GM23338 (cell line): ENCODE data around the gene ARRDC5. TPM values are rescaled to one million over a fixed set of nuclear protein-coding genes. Genes with fewer than 3 reads are reported as not detected.

Experiments used
- ATAC-seq: fragments of 200-7000 bp; cut with Tn5 transposase; 3 replicates; pipeline ENCODE4 v1.9.1; 2020
- DNase-seq: peaks from one replicate; pipeline ENCODE4 v3.0.0-alpha.2; 2015; ENCODE audit warnings: low spot score
- H2AFZ ChIP-seq: fragments of 200-600 bp; sonication (generic); 2 replicates; pipeline ENCODE4 v1.8.0; 2016; ENCODE audit warnings: antibody characterized with exemption, mild to moderate bottlenecking, moderate library complexity
- H3F3A ChIP-seq: fragments of 200-600 bp; sonication (generic); replicated peaks from 2 replicates; pipeline ENCODE4 v1.8.0; 2017; ENCODE audit warnings: antibody characterized with exemption, mixed run types, low read depth
- H3K27ac ChIP-seq: fragments of 200-600 bp; sonication (generic); 2 replicates; pipeline ENCODE4 v1.6.1; 2016; ENCODE audit warnings: low read depth
- H3K27me3 ChIP-seq: fragments of 200-600 bp; sonication (generic); 2 replicates; pipeline ENCODE4 v1.8.0; 2016; ENCODE audit warnings: mild to moderate bottlenecking, mixed run types, moderate library complexity; ENCODE audit not compliant: insufficient read depth
- H3K36me3 ChIP-seq: fragments of 200-600 bp; sonication (generic); 2 replicates; pipeline ENCODE4 v1.8.0; 2016; ENCODE audit warnings: mild to moderate bottlenecking; ENCODE audit not compliant: insufficient read depth
- H3K4me1 ChIP-seq: fragments of 200-600 bp; sonication (generic); 2 replicates; pipeline ENCODE4 v1.8.0; 2016; ENCODE audit warnings: mild to moderate bottlenecking, moderate library complexity; ENCODE audit not compliant: insufficient read depth
- H3K4me2 ChIP-seq: fragments of 200-600 bp; sonication (generic); 2 replicates; pipeline ENCODE4 v1.7.1; 2017; ENCODE audit warnings: mixed run types
- H3K4me3 ChIP-seq: fragments of 200-600 bp; sonication (generic); 2 replicates; pipeline ENCODE4 v1.6.1; 2016; ENCODE audit warnings: mixed run types
- H3K79me2 ChIP-seq: fragments of 200-600 bp; sonication (generic); replicated peaks from 2 replicates; pipeline ENCODE4 v1.8.0; 2017; ENCODE audit warnings: mild to moderate bottlenecking; ENCODE audit not compliant: insufficient read depth
- H3K9me2 ChIP-seq: fragments of 200-600 bp; sonication (generic); 2 replicates; pipeline ENCODE4 v1.8.0; 2017; ENCODE audit not compliant: insufficient read depth
- H4K20me1 ChIP-seq: fragments of 200-600 bp; sonication (generic); replicated peaks from 2 replicates; pipeline ENCODE4 v1.8.0; 2017; ENCODE audit warnings: mild to moderate bottlenecking; ENCODE audit not compliant: insufficient read depth
- H3K27ac Mint-ChIP-seq: 2 replicates; pipeline ENCODE4 v1.8.0; 2020; ENCODE audit warnings: inconsistent platforms, mild to moderate bottlenecking, moderate library complexity, mixed read lengths
- H3K27me3 Mint-ChIP-seq: 3 replicates; pipeline ENCODE4 v1.8.0; 2022; ENCODE audit warnings: low read depth, mild to moderate bottlenecking, moderate library complexity, mixed read lengths, inconsistent platforms; ENCODE audit not compliant: insufficient read depth, poor library complexity
- H3K36me3 Mint-ChIP-seq: 3 replicates; pipeline ENCODE4 v1.8.0; 2021; ENCODE audit warnings: low read depth, mild to moderate bottlenecking, inconsistent platforms, moderate library complexity, mixed read lengths
- H3K4me1 Mint-ChIP-seq: 3 replicates; pipeline ENCODE4 v1.8.0; 2020; ENCODE audit warnings: mild to moderate bottlenecking, inconsistent platforms, mixed read lengths
- H3K4me3 Mint-ChIP-seq: 3 replicates; pipeline ENCODE4 v1.8.0; 2021; ENCODE audit warnings: moderate library complexity, mild to moderate bottlenecking, inconsistent platforms, mixed read lengths
- H3K9me3 Mint-ChIP-seq: 3 replicates; pipeline ENCODE4 v1.8.0; 2020; ENCODE audit warnings: moderate library complexity, mild to moderate bottlenecking, inconsistent platforms, mixed read lengths
- CREB1 ChIP-seq: fragments of 250-450 bp; sonication (Bioruptor Pico); IDR thresholded peaks from 2 replicates; pipeline ENCODE4 v1.5.0; 2020; ENCODE audit warnings: low read depth, mild to moderate bottlenecking, moderate library complexity
- EZH2 ChIP-seq: fragments of 200-600 bp; sonication (generic); IDR thresholded peaks from one replicate; pipeline ENCODE4 v1.8.0; 2017; ENCODE audit warnings: antibody characterized with exemption, mild to moderate bottlenecking, low read depth; ENCODE audit not compliant: unreplicated experiment
- EZH2phosphoT487 ChIP-seq: fragments of 200-600 bp; sonication (generic); IDR thresholded peaks from one replicate; pipeline ENCODE4 v1.8.1; 2018; ENCODE audit warnings: antibody characterized with exemption; ENCODE audit not compliant: unreplicated experiment
- JUNB ChIP-seq: IDR thresholded peaks from one replicate; pipeline ENCODE4 v1.6.1; 2016; ENCODE audit warnings: antibody characterized with exemption; ENCODE audit not compliant: unreplicated experiment
- NANOG ChIP-seq: IDR thresholded peaks from 2 replicates; pipeline ENCODE4 v1.6.1; 2016; ENCODE audit warnings: antibody characterized with exemption, borderline replicate concordance
- POLR2AphosphoS5 ChIP-seq: IDR thresholded peaks from 2 replicates; pipeline ENCODE4 v1.6.1; 2016; ENCODE audit warnings: antibody characterized with exemption, low read depth
- STAT1 ChIP-seq: IDR thresholded peaks from one replicate; pipeline ENCODE4 v1.6.1; 2016; ENCODE audit warnings: antibody characterized with exemption; ENCODE audit not compliant: unreplicated experiment
- ZNF114 ChIP-seq: fragments of 250-450 bp; sonication (Bioruptor Pico); IDR thresholded peaks from 2 replicates; pipeline ENCODE4 v1.5.0; 2020; ENCODE audit warnings: mild to moderate bottlenecking, moderate library complexity
- ZNF331 ChIP-seq: fragments of 250-450 bp; sonication (Bioruptor Pico); IDR thresholded peaks from 2 replicates; pipeline ENCODE4 v1.5.0; 2020; ENCODE audit warnings: low read depth, mild to moderate bottlenecking, moderate library complexity
- polyA plus RNA-seq: library from polyadenylated mRNA; unstranded; fragments of >200 nt; fragmentation: Nextera tagmentation; extraction: Ambion mirVana; gene quantifications from 2 replicates; pipeline ENCODE4 v1.2.1, GENCODE V29; 2016
- total RNA-seq: library from RNA; depleted of rRNA; stranded (reverse); fragments of >200 nt; shearing (Covaris generic); gene quantifications from 2 replicates; pipeline ENCODE4 v1.2.3, GENCODE V29; 2014
- TF ChIP-seq, protein P1 (sequence below): IDR thresholded peaks from 2 replicates; pipeline ENCODE4 v1.6.1; 2016; ENCODE audit warnings: antibody characterized with exemption
- TF ChIP-seq, protein P2 (sequence below), 2 experiments: fragments of 200-600 bp in 1 of 2; sonication (generic) in 1 of 2; conservative IDR thresholded peaks; 2 replicates each; pipeline versions ENCODE4 v1.5.1 to v1.6.1; 2016 to 2017; ENCODE audit warnings: antibody characterized with exemption in 2 of 2, low read depth in 2 of 2, mild to moderate bottlenecking in 2 of 2, moderate library complexity in 1 of 2
- TF ChIP-seq, protein P3 (sequence below): fragments of 250-450 bp; sonication (Bioruptor Pico); IDR thresholded peaks from 2 replicates; pipeline ENCODE4 v1.5.0; 2020; ENCODE audit warnings: mild to moderate bottlenecking, moderate library complexity
- TF ChIP-seq, protein P4 (sequence below): IDR thresholded peaks from one replicate; pipeline ENCODE4 v1.6.1; 2018; ENCODE audit warnings: antibody characterized with exemption; ENCODE audit not compliant: unreplicated experiment

Gene ARRDC5
- total and polyA plus RNA-seq, 2 experiments from 2014 or later, result not detected

DNA sequence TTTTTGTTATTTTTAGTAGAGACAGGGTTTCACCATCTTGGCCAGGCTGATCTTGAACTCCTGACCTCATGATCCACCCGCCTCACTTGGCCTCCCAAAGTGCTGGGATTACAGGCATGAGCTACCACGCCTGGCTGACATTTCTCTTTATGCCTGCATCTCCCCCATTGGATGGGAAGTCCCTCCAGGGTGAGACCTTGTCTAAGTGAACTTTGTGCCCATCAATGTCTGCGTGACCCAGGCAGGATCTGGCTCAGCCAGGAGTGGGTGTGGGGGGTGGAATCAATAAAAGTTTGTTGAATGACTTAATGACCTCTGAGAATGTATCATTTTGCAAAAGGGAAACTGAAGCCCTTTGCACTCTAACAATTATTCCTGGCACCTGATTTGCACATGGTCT lies 1.8 kb upstream of the ARRDC5 start:
- Histone ChIP-seq H3K4me3 (no peak overlapping the region), H3K27me3 (peaks cover 20% of the 10 kb centered on the region; the same call in 1 of the 2 replicates), H3F3A (peaks cover 10% of the 10 kb centered on the region; the same call in 1 of the 2 replicates), H2AFZ (no peak overlapping the region), H3K9me2 (no peaks in the 10 kb centered on the region), H3K36me3 (no peaks in the 10 kb centered on the region), H3K79me2 (no peaks in the 10 kb centered on the region), H4K20me1 (no peaks in the 10 kb centered on the region), H3K4me2 (no peak overlapping the region), H3K27ac (no peak overlapping the region), H3K4me1 (0 out of 2 replicates have a peak, but pooled peaks cover 8% of the 10 kb centered on the region)
- Mint-ChIP-seq H3K27ac (no peak overlapping the region), H3K4me1 (peaks cover 5% of the 10 kb centered on the region), H3K36me3 (no peaks in the 10 kb centered on the region), H3K27me3 (peaks cover 16% of the 10 kb centered on the region), H3K4me3 (no peak overlapping the region), H3K9me3 (no peaks in the 10 kb centered on the region)
- ATAC-seq, result no peak
- TF ChIP-seq NANOG (no peak), EZH2phosphoT487 (no peak), EZH2 (no peak), ZNF114 (CRISPR knock-in tag) (no peak), POLR2AphosphoS5 (no peak), ZNF331 (CRISPR knock-in tag) (no peak), STAT1 (no peak), JUNB (no peak), CREB1 (CRISPR knock-in tag) (no peak)
- TF ChIP-seq, protein P1, sequence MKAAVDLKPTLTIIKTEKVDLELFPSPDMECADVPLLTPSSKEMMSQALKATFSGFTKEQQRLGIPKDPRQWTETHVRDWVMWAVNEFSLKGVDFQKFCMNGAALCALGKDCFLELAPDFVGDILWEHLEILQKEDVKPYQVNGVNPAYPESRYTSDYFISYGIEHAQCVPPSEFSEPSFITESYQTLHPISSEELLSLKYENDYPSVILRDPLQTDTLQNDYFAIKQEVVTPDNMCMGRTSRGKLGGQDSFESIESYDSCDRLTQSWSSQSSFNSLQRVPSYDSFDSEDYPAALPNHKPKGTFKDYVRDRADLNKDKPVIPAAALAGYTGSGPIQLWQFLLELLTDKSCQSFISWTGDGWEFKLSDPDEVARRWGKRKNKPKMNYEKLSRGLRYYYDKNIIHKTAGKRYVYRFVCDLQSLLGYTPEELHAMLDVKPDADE, result no peak
- TF ChIP-seq, protein P2, sequence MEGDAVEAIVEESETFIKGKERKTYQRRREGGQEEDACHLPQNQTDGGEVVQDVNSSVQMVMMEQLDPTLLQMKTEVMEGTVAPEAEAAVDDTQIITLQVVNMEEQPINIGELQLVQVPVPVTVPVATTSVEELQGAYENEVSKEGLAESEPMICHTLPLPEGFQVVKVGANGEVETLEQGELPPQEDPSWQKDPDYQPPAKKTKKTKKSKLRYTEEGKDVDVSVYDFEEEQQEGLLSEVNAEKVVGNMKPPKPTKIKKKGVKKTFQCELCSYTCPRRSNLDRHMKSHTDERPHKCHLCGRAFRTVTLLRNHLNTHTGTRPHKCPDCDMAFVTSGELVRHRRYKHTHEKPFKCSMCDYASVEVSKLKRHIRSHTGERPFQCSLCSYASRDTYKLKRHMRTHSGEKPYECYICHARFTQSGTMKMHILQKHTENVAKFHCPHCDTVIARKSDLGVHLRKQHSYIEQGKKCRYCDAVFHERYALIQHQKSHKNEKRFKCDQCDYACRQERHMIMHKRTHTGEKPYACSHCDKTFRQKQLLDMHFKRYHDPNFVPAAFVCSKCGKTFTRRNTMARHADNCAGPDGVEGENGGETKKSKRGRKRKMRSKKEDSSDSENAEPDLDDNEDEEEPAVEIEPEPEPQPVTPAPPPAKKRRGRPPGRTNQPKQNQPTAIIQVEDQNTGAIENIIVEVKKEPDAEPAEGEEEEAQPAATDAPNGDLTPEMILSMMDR (conservative IDR thresholded peaks at IDR 0.05; ENCODE audit: low read depth in 2 of 2), result no peak
- TF ChIP-seq, protein P3, sequence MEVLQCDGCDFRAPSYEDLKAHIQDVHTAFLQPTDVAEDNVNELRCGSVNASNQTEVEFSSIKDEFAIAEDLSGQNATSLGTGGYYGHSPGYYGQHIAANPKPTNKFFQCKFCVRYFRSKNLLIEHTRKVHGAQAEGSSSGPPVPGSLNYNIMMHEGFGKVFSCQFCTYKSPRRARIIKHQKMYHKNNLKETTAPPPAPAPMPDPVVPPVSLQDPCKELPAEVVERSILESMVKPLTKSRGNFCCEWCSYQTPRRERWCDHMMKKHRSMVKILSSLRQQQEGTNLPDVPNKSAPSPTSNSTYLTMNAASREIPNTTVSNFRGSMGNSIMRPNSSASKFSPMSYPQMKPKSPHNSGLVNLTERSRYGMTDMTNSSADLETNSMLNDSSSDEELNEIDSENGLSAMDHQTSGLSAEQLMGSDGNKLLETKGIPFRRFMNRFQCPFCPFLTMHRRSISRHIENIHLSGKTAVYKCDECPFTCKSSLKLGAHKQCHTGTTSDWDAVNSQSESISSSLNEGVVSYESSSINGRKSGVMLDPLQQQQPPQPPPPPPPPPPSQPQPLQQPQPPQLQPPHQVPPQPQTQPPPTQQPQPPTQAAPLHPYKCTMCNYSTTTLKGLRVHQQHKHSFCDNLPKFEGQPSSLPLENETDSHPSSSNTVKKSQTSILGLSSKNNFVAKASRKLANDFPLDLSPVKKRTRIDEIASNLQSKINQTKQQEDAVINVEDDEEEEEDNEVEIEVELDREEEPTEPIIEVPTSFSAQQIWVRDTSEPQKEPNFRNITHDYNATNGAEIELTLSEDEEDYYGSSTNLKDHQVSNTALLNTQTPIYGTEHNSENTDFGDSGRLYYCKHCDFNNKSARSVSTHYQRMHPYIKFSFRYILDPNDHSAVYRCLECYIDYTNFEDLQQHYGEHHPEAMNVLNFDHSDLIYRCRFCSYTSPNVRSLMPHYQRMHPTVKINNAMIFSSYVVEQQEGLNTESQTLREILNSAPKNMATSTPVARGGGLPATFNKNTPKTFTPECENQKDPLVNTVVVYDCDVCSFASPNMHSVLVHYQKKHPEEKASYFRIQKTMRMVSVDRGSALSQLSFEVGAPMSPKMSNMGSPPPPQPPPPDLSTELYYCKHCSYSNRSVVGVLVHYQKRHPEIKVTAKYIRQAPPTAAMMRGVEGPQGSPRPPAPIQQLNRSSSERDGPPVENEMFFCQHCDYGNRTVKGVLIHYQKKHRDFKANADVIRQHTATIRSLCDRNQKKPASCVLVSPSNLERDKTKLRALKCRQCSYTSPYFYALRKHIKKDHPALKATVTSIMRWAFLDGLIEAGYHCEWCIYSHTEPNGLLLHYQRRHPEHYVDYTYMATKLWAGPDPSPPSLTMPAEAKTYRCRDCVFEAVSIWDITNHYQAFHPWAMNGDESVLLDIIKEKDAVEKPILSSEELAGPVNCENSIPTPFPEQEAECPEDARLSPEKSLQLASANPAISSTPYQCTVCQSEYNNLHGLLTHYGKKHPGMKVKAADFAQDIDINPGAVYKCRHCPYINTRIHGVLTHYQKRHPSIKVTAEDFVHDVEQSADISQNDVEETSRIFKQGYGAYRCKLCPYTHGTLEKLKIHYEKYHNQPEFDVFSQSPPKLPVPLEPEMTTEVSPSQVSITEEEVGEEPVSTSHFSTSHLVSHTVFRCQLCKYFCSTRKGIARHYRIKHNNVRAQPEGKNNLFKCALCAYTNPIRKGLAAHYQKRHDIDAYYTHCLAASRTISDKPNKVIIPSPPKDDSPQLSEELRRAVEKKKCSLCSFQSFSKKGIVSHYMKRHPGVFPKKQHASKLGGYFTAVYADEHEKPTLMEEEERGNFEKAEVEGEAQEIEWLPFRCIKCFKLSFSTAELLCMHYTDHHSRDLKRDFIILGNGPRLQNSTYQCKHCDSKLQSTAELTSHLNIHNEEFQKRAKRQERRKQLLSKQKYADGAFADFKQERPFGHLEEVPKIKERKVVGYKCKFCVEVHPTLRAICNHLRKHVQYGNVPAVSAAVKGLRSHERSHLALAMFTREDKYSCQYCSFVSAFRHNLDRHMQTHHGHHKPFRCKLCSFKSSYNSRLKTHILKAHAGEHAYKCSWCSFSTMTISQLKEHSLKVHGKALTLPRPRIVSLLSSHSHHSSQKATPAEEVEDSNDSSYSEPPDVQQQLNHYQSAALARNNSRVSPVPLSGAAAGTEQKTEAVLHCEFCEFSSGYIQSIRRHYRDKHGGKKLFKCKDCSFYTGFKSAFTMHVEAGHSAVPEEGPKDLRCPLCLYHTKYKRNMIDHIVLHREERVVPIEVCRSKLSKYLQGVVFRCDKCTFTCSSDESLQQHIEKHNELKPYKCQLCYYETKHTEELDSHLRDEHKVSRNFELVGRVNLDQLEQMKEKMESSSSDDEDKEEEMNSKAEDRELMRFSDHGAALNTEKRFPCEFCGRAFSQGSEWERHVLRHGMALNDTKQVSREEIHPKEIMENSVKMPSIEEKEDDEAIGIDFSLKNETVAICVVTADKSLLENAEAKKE, result no peak
- TF ChIP-seq, protein P4, sequence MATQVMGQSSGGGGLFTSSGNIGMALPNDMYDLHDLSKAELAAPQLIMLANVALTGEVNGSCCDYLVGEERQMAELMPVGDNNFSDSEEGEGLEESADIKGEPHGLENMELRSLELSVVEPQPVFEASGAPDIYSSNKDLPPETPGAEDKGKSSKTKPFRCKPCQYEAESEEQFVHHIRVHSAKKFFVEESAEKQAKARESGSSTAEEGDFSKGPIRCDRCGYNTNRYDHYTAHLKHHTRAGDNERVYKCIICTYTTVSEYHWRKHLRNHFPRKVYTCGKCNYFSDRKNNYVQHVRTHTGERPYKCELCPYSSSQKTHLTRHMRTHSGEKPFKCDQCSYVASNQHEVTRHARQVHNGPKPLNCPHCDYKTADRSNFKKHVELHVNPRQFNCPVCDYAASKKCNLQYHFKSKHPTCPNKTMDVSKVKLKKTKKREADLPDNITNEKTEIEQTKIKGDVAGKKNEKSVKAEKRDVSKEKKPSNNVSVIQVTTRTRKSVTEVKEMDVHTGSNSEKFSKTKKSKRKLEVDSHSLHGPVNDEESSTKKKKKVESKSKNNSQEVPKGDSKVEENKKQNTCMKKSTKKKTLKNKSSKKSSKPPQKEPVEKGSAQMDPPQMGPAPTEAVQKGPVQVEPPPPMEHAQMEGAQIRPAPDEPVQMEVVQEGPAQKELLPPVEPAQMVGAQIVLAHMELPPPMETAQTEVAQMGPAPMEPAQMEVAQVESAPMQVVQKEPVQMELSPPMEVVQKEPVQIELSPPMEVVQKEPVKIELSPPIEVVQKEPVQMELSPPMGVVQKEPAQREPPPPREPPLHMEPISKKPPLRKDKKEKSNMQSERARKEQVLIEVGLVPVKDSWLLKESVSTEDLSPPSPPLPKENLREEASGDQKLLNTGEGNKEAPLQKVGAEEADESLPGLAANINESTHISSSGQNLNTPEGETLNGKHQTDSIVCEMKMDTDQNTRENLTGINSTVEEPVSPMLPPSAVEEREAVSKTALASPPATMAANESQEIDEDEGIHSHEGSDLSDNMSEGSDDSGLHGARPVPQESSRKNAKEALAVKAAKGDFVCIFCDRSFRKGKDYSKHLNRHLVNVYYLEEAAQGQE, result no peak
- no peak for DNase-seq
